AG04449 (cell line): Measurements from ENCODE around the gene ESR1.
"Not testable (repeated sequence)": the region's sequence is repeated elsewhere in the genome, so short reads cannot be mapped to it uniquely, and the experiment has no call there.

Experiments
- CTCF ChIA-PET: fragments of 350-600 bp; formaldehyde crosslinking; extraction: SDS; loops from one replicate; lab custom pipeline; 2021; ENCODE audit warnings: antibody characterized with exemption; lab: Yijun Ruan, JAX
- POLR2A ChIA-PET: fragments of 400-600, 350-600 bp; formaldehyde crosslinking; extraction: SDS; loops from one replicate; lab custom pipeline; 2020; ENCODE audit warnings: antibody characterized with exemption, inconsistent platforms; lab: Yijun Ruan, JAX
- DNase-seq: peaks from one replicate; pipeline ENCODE4 v3.0.0-alpha.2; 2010; ENCODE audit warnings: low read depth, low spot score
- H3K4me3 ChIP-seq: 2 replicates; pipeline ENCODE4 v1.5.1; 2011; ENCODE audit warnings: low read depth, mild to moderate bottlenecking, control low read depth, low read length
- CTCF ChIP-seq: IDR thresholded peaks from one replicate; pipeline ENCODE4 v1.5.1; 2011; ENCODE audit warnings: mild to moderate bottlenecking, moderate library complexity, low read length, control low read depth, inconsistent platforms; ENCODE audit not compliant: insufficient read depth; ENCODE audit errors: missing control alignments

The ESR1 gene

GRCh38 chr6:151962246-151962846 lies 154.9 kb downstream of the ESR1 start:
- ChIA-PET CTCF (no interaction called here), POLR2A (no interaction called here)
- TF ChIP-seq CTCF, result no peak
- DNase-seq, result no peak
- no peak overlapping the region for H3K4me3 ChIP-seq

- ChIA-PET POLR2A (no interaction called here), CTCF (no interaction called here)
Observed at GRCh38 chr6:151963001-151963400, 155.5 kb downstream of the ESR1 start.

GRCh38 chr6:151964412-151964811 lies 156.9 kb downstream of the ESR1 start:
- CTCF ChIA-PET, POLR2A ChIA-PET, DNase-seq, H3K4me3 ChIP-seq: not testable (repeated sequence)

More at GRCh38 chr6:151963001-151963400, 155.5 kb downstream of the ESR1 start:
- no peak for TF ChIP-seq CTCF
- no peak overlapping the region for H3K4me3 ChIP-seq
- DNase-seq, result no peak

- no peak for TF ChIP-seq CTCF
- ChIA-PET CTCF (no interaction called here), POLR2A (no interaction called here)
- DNase-seq, result no peak
- H3K4me3 ChIP-seq, result no peak overlapping the region
Observed at GRCh38 chr6:151974061-151974617, 166.7 kb downstream of the ESR1 start.

- ChIA-PET CTCF (no interaction called here), POLR2A (no interaction called here)
- DNase-seq, result no peak
- no peak overlapping the region for H3K4me3 ChIP-seq
- TF ChIP-seq CTCF, result no peak
Observed at GRCh38 chr6:151975795-151976194, 168.3 kb downstream of the ESR1 start.

- POLR2A ChIA-PET, H3K4me3 ChIP-seq, DNase-seq, CTCF ChIA-PET: not testable (repeated sequence)
Observed at GRCh38 chr6:151988199-151988598, 180.7 kb downstream of the ESR1 start.

- ChIA-PET POLR2A (no interaction called here), CTCF (no interaction called here)
- no peak for DNase-seq
- no peak overlapping the region for H3K4me3 ChIP-seq
- TF ChIP-seq CTCF, result no peak
Observed at GRCh38 chr6:151992091-151992490, 184.6 kb downstream of the ESR1 start.
